Kidney epithelial cell (primary cell): Measurements from ENCODE around the gene PLA2G2D. TPM values are rescaled to one million over a fixed set of nuclear protein-coding genes. Genes with fewer than 3 reads are reported as not detected.

Source experiments
- DNase-seq: peaks from one replicate; pipeline ENCODE4 v3.0.0-alpha.2; 2010; ENCODE audit warnings: low read depth
- H3K27me3 ChIP-seq: 2 replicates; pipeline ENCODE4 v1.6.0; 2011; ENCODE audit warnings: low read length; ENCODE audit not compliant: control insufficient read depth, insufficient read depth
- H3K36me3 ChIP-seq: 2 replicates; pipeline ENCODE4 v1.5.1; 2011; ENCODE audit warnings: low read length; ENCODE audit not compliant: control insufficient read depth, insufficient read depth
- H3K4me3 ChIP-seq: 2 replicates; pipeline ENCODE4 v1.5.1; 2011; ENCODE audit warnings: low read depth, mild to moderate bottlenecking, control low read depth, low read length
- total RNA-seq: library from RNA; depleted of rRNA; stranded (reverse); fragments of >200 nt; gene quantifications from 2 replicates; pipeline ENCODE4 v1.2.3, GENCODE V29; 2015
- TF ChIP-seq, protein P1 (sequence below): IDR thresholded peaks from 2 replicates; pipeline ENCODE4 v1.5.1; 2011; ENCODE audit warnings: mild to moderate bottlenecking, moderate library complexity, low read length, control low read depth, inconsistent platforms; ENCODE audit not compliant: insufficient read depth, poor library complexity, severe bottlenecking

PLA2G2D gene
- total RNA-seq, 1 donor from 2014 or later, result not detected

DNA sequence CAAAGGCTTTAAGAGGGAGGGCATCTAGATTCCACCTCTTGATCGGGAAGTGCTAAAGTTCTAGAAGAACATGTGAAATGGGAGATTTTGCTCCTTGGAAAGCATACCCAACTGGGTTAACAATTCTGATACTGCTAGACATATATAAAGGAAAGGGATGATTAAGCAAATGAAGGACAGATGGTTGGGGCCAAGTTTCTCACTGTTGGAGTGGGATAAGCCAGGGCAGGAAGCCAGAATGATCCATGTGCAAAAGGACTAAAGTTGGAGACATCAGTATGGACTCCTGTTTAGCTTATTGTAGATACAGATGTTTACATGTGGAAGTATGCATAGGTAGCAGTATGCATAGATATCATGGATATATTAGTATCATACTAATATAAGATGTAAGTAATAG, 32.5 kb downstream of the PLA2G2D start:
- Histone ChIP-seq H3K27me3 (no peaks in the 10 kb centered on the region), H3K36me3 (no peaks in the 10 kb centered on the region), H3K4me3 (no peak overlapping the region)
- DNase-seq, result no peak
- TF ChIP-seq, protein P1, sequence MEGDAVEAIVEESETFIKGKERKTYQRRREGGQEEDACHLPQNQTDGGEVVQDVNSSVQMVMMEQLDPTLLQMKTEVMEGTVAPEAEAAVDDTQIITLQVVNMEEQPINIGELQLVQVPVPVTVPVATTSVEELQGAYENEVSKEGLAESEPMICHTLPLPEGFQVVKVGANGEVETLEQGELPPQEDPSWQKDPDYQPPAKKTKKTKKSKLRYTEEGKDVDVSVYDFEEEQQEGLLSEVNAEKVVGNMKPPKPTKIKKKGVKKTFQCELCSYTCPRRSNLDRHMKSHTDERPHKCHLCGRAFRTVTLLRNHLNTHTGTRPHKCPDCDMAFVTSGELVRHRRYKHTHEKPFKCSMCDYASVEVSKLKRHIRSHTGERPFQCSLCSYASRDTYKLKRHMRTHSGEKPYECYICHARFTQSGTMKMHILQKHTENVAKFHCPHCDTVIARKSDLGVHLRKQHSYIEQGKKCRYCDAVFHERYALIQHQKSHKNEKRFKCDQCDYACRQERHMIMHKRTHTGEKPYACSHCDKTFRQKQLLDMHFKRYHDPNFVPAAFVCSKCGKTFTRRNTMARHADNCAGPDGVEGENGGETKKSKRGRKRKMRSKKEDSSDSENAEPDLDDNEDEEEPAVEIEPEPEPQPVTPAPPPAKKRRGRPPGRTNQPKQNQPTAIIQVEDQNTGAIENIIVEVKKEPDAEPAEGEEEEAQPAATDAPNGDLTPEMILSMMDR, result no peak

DNA sequence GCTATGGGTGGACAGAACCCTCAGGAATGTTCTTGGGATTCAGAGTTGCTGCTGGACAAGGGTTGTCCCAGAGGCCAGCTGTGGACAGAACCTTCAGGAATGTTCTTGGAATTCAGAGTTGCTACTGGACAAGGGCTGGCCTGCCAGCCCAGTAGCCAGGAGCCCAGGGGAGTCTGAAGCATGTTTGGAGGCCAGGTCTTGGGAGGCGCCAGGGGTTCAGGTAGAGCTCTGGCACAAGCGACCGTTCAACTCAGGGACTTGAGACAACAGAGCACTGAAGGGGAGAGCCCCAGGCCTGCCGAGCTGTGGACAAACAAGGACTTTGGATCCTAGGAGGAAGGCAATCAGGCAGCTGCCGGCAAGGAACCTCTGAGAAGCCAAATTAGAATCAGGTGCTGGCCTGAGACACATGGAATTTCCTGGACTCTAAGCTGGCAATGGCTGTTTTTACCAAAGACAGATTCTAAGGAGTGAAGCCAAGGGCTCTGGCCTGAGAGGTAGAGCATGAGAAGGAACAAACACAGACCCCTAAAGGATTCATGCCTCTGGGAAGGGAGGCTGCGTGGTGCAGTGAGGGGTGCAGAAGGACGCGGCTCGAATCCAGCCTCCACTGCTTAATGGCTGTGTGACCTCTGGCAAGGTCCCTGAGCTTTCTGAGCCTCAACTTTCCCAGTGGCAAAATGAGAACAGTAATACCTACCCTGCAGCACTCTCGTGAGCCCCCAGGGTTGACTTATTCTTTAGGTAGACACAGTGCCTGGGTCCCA, 36.0 kb downstream of the PLA2G2D start:
- TF ChIP-seq, protein P1, result no peak

DNA sequence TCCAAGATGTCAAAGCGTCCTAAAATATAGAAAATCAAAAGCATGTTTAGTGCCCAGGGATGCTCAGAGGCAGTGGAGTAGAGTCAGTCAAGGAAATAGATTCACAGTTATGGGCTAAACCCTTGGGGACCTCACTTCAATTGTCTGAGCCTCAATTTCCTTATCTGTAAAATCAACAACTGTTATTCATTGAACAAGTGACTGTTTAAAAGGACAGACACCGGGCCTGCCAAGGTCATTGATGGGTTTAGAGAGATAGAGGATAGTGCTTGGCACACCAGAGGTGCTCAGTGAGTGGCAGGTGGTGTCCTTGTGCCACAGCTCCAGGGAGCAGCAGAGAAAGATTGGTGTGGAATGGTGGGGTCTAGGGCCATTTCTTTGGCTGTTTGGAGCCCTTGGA, 36.6 kb downstream of the PLA2G2D start:
- TF ChIP-seq, protein P1, result no peak
- H3K27me3 ChIP-seq, result peaks cover 5% of the 10 kb centered on the region
- no peaks in the 10 kb centered on the region for H3K36me3 ChIP-seq
- no peak for DNase-seq
- no peak overlapping the region for H3K4me3 ChIP-seq

More for the DNA sequence above, 36.0 kb downstream of the PLA2G2D start:
- peaks cover 3% of the 10 kb centered on the region for H3K27me3 ChIP-seq
- H3K4me3 ChIP-seq, result no peak overlapping the region
- no peaks in the 10 kb centered on the region for H3K36me3 ChIP-seq
- DNase-seq, result no peak

DNA sequence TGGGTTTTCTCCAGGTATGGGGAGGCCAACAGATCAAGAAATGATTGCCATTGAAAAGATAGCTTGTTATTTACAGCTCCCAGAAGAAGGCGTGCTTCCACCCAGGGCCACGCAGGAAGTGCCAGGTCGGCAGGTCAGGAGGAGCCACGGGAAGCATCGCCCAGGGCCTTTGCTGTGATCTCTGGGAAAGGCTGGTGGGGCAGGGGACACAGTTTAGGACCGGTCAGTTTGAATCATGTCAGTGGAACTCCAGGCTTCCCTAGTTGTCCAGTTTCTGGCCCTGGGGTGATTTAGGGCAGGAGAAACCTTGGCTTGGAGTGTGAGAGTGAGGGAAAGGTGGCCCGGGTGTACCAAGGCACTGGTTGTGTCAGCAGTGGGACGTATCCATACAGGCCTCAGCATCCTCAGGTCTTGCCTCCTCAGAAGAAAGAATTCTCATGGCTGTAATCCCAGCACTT, 38.0 kb downstream of the PLA2G2D start:
- no peak overlapping the region for H3K4me3 ChIP-seq
- DNase-seq, result no peak
- peaks cover 5% of the 10 kb centered on the region for H3K27me3 ChIP-seq
- H3K36me3 ChIP-seq, result no peaks in the 10 kb centered on the region
- TF ChIP-seq, protein P1, result no peak

DNA sequence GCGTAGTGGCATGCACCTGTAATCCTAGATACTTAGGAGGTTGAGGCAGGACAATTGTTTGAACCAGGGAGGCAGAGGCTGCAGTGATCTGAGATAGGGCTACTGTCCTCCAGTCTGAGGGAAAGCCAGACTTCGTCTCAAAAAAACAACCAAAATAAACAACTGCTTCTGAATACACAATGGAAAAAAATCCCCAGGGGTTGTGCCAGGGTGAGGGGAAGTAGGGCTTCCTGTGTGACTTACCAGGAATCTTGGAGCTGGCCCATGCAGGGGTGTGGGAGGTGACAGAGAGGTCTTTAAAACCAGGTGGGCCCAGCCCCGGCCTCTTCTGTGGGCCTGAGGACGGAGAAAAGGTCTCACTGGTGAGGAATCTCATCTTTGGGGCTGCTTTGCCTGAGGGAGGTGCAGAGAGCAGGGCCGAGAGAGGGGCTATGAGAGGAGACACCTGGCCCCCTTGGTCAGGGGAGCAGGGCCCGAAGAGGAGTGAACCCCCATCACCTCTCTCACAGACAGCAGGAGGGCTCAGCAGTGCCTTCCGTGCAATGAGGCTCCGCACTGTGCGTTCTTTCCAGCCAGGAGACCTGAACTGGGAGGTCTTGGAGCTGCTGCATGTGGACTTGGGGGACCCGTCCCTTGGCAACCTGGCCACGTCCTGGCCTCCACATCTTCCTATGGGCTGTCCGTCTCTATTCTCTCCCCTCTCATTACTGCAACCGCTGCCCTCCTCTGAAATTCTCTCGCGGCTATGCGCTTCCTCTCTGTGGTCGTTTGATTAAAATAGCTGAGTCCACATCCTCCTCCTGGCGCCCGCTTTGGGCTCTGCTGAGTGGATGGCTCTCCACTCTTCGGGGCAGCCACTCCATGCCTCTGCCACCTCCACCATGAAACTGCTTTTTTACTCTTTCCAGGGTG, 38.6 kb downstream of the PLA2G2D start:
- Histone ChIP-seq H3K4me3 (no peak overlapping the region), H3K36me3 (no peaks in the 10 kb centered on the region), H3K27me3 (peaks cover 5% of the 10 kb centered on the region)
- TF ChIP-seq, protein P1, result no peak
- DNase-seq, result no peak
